Measurements from ENCODE around the gene EPHA1. TPM values are rescaled to one million over a fixed set of nuclear protein-coding genes. Genes with fewer than 3 reads are reported as not detected.

Gene EPHA1
- total and polyA plus RNA-seq, 2 of the 4 experiments (the other 2 are of a cell fraction): 0.10 TPM; not detected in 1

- Histone ChIP-seq H3K4me1 (ENCODE audit: control insufficient read depth, insufficient read depth, low read length) (peaks cover 13% of the 10 kb centered on the region), H3K36me3 (ENCODE audit: control insufficient read depth, insufficient read depth, low read length) (no peaks in the 10 kb centered on the region), H3K4ac (ENCODE audit: low read depth, low read length) (no peak overlapping the region), H3K9me3 (ENCODE audit: control insufficient read depth, insufficient read depth, low read length) (no peaks in the 10 kb centered on the region), H4K91ac (ENCODE audit: insufficient read depth, low read depth, low read length) (no peak overlapping the region), H2BK5ac (ENCODE audit: low read depth, low read length, poor library complexity, severe bottlenecking) (no peak overlapping the region), H3K27me3 (ENCODE audit: control insufficient read depth, insufficient read depth, low read length) (no peaks in the 10 kb centered on the region), H3K79me1 (ENCODE audit: low read depth in 1 of 2, low read length in 2 of 2) (peaks cover 9 to 31% of the 10 kb centered on the region in 2 experiments; a peak in 3 of 4 replicates), H2AK9ac (replicated peaks; ENCODE audit: low read depth, low read length, poor library complexity) (no peak overlapping the region), H4K5ac (ENCODE audit: low read depth, low read length) (no peak overlapping the region), H2AK5ac (ENCODE audit: low read depth, low read length) (peak overlapping the region; percentile 35; the same call in 1 of the 2 replicates), H4K8ac (ENCODE audit: low read depth in 2 of 2, low read length in 2 of 2) (no peak overlapping the region), H2AFZ (replicated peaks; ENCODE audit: low read length, poor library complexity) (no peak overlapping the region), H3K18ac (ENCODE audit: low read depth, low read length) (no peak overlapping the region), H3K4me3 (ENCODE audit: insufficient read depth, low read depth, low read length) (no peak overlapping the region), H2BK15ac (ENCODE audit: low read depth, low read length) (no peak overlapping the region), H2BK120ac (ENCODE audit: low read depth, low read length) (no peak overlapping the region), H3K9ac (ENCODE audit: low read depth, low read length) (no peak overlapping the region), H3K23ac (ENCODE audit: low read depth, low read length) (no peak overlapping the region), H2BK20ac (ENCODE audit: low read depth, low read length) (no peak overlapping the region), H3K4me2 (ENCODE audit: low read depth, low read length) (no peak overlapping the region), H4K20me1 (ENCODE audit: insufficient read depth, low read length) (no peaks in the 10 kb centered on the region), H3K27ac (ENCODE audit: insufficient read depth, low read length) (no peak overlapping the region), H3K9me1 (ENCODE audit: insufficient read depth, low read length) (peaks cover 14% of the 10 kb centered on the region; the same call in 1 of the 2 replicates), H3K14ac (replicated peaks; ENCODE audit: low read depth, low read length) (no peak overlapping the region), H3K56ac (ENCODE audit: extremely low read depth, insufficient read depth, low read length) (no peak overlapping the region)
- DNase-seq (no peak), ATAC-seq (ENCODE audit: low read depth) (no peak)
- CTCF ChIA-PET: no interaction called here
- no TSS peak for BruUV-seq (replicated peaks)
- in situ Hi-C loops (cut with MboI; ENCODE audit: low sequenced_read_pairs) (no loop called here), dilution Hi-C loops (cut with HindIII; ENCODE audit: low sequenced_read_pairs, unreplicated experiment) (no loop called here), intact Hi-C loops (cut with micrococcal nuclease) (no loop called here)
- TF ChIP-seq MAFK (IDR thresholded peaks at IDR 0.05; ENCODE audit: low read depth, low read length) (no peak), RFX5 (IDR thresholded peaks at IDR 0.05; ENCODE audit: low read depth, low read length) (no peak)
- POLR2A ChIA-PET (ENCODE audit: unreplicated experiment): no interaction called here
- WGBS, 2 experiments (ENCODE audit: extremely low coverage in 2 of 2, insufficient read length in 1 of 2): no CpG with 5 or more reads among the region's 5 CpGs
Measured at GRCh38 chr7:143376396-143376795, 32.3 kb downstream of the EPHA1 start.

Measured in IMR-90 (cell line).